Frontal cortex (tissue), 4 donors: ENCODE measurements around the gene GINS1. TPM values are rescaled to one million over a fixed set of nuclear protein-coding genes. Genes with fewer than 3 reads are reported as not detected.
"Not testable (repeated sequence)": the region's sequence is repeated elsewhere in the genome, so short reads cannot be mapped to it uniquely, and the experiment has no call there.

Source experiments
- DNase-seq, 2 donors: peaks; one replicate each; pipeline ENCODE4 v3.0.0; 2012; ENCODE audit warnings: low spot score in 2 of 2
- FAIRE-seq: peaks from 2 replicates; lab custom pipeline; 2012; peaks lifted over from hg19 to GRCh38; lab: Jason Lieb, UNC
- total RNA-seq: library from RNA; depleted of rRNA; stranded (reverse); fragments of >200 nt; gene quantifications from one replicate; pipeline ENCODE4 v1.2.3, GENCODE V29; 2014
- donor health status: control.
- donor health status: control.
- donor health status: control.

GINS1 gene
- total RNA-seq, 1 donor from 2014 or later = 9.8 TPM

- FAIRE-seq = no peak
- DNase-seq = peak; percentile 14 to 33
These were observed 18.0 kb upstream of the GINS1 start for GRCh38 chr20:25389401-25389857.

DNA sequence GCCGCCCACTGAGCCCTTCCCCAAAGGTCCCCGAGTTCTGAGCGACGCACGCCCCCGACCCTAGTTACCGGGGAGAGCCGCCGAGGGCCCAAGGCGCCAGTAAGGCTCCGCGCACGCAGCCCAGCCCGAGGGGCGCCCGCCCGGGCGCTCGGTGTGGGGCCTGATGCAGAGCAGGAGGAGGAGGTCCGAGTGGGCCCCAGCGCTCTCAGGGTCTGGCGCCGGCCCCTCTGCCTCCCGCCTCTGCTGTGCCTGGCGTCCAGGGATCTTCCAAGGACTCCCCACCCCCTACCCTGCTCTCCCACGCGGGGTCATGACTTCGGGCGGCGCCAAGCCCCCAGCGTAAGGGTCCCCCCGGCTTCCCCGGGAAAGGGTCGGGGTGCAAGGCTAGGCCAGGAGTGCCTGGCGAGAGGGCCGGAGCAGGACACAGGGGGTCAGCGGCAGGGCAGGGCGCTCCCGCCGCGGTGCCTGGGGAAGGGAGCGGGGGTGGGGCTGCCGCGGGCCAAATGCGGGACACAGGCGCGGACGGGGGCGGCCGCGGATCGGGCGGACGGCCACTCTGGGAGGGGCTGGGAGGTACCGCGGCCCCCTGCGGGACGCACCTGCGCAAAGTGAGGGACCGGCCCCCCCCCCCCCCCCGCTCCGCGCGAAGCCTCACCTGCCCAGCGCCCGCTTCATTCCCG, 17.5 kb upstream of the GINS1 start:
- DNase-seq (peak; percentile 59 to 62), FAIRE-seq (no peak)

GRCh38 chr20:25390538-25391528, 16.6 kb upstream of the GINS1 start, which contains the start of gene ABHD12:
Gene ABHD12, minus strand, starts transcription at chr20:25390835. Its CDS starts 132 bp downstream, at chr20:25390703.
- DNase-seq (peak; percentile 95 to 96), FAIRE-seq (no peak)

DNA sequence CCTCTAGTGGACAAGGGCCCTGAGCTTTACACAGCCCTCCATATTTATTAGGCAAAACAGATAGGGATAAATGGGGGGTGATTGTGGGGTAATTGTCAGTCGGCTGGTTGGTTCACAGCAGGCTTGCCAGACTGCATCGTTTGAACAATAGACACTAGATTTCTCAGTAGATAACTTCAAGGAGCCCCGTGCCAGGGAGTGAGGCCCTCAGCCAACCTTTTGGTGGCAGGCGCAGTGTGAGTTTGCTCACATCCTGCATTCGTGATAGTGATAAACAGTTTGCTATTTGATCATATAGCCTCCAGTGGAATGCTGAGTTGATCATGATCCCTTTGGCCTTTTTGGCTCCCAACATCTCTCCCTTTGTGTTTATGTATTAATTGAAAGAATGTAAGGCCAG, 13.2 kb upstream of the GINS1 start:
- no peak for DNase-seq
- no peak for FAIRE-seq

DNA sequence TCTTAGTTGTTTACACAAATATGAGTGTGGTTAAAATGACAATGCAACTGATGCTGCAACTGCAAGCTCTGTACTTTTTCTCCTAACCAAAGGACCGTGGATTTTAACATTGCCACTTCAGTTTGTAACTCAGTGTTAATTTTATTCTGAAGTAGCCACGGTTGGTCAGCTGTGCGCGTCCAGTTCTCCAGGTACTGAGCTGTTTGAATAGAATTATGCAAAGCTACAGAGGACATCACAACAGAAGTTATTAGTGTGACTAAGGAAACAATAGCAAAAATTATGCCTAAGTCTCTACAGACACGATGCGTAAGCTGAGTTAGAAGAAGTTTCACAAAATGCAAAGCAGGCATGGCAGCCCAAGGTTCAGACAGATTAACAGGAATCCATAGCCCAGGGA, 12.5 kb upstream of the GINS1 start:
- DNase-seq (no peak), FAIRE-seq (no peak)

- DNase-seq (no peak), FAIRE-seq (no peak)
These were observed 10.4 kb upstream of the GINS1 start for GRCh38 chr20:25397096-25397495.

DNA sequence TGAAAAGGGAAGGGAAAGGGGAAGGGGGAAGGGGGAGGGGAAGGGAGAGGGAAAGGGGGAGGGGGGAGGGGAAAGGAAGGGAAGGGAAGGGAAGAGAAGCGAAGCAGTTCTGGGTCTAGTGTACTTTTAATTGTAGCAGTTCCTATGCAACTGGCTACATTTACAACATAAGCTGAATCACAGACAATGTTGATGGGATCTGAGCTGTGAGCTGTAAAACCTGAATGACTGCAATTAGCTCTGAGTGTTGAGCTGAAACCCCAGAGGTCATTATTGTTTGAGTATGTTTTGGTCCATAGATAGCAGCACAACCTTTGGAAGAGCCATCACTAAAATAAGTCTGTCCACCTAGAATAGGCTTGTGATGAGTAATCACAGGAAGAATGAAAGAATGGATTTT, 9.7 kb upstream of the GINS1 start:
- DNase-seq (no peak), FAIRE-seq (no peak)

DNA sequence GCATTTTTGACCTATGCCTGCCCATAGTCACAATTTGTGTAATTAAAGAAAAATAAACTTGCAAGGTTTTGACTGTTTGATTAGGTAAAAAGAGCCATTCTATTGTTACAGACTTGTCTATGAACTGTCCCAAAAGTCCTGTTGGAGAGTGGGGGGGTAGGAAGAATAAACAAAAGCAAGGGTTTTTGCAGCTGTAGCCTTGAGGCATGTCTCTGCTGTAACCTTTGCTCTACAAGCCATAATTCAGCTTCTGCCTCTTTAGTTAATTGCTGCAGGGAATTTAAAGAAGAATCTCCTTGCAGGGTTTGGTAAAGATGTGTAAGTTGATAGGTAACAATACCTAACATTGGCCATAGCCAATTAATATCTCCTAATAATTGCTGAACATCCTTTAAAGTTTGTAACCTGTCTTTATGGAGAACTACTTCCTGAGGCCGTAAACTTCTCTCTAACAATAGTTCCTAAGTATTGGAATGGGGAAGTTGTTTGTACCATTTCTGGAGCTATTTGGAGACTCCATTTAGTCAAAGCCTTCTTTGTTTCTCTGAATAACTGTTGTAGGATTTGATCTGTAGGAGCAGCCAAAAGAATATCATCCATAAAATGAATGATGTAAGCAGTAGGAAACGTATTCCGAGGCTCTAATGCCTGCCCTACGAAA, 9.0 kb upstream of the GINS1 start:
- no peak for DNase-seq
- FAIRE-seq = no peak

DNA sequence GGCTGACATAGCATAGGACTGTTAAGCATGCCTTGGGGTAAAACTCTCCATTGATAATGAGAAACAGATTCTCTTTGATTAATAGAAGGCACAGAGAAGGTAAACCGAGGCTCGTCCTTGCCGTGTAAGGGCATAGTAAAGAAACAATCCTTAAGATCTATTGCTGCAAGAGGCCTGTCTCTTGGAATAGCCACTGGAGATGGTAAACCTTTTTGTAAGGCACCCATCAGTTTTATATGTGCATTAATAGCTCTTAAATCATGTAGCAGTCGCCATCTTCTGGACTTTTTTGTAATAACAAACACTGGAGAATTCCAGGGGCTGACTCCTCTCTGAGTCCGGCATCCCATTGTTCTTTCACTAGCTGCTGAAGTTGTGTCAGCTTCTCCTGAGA, 8.4 kb upstream of the GINS1 start:
- FAIRE-seq (no peak), DNase-seq (peak; percentile 41 to 53)

DNA sequence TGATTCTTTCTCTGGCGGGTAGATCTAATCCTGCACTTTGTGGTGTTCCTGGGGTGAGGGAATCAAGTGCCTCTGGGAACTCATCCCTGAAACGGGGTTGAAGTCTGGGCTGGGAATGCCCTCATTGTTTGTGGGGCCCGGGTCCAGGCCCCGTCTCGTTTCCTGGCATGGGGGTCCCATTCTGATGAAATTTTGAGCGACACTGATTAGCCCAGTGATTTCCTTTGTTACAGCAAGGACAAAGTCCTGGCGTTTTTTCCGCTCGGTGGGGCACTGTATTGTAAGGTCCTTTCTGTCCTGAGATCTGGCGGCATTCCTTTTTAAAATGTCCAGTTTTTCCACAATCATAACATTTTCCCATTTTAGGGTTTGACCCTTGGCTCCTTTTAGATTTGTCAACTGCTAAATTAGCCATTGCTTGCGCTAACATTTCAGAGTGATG, 7.2 kb upstream of the GINS1 start:
- not testable (repeated sequence) for FAIRE-seq, DNase-seq

- FAIRE-seq (no peak), DNase-seq (no peak)
These were observed 4.9 kb upstream of the GINS1 start for GRCh38 chr20:25402583-25402982.

DNA sequence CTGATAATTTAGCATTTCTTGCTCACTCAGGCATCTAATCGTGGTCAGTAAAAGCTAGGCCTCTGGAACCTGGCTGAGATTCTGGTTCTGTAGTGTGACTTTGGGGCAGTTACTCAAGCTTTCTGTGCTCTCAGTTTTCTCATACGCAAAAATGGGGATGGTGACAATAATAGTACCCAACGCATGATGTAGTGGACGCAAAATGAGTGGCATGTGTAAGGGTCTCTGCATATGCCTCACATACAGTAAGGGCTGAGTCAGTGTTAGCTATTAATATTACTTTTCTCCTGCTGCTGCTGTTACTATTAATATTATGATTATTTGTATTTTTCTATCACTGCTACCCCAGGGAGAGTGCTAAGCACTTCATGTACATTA, 686 bp downstream of the GINS1 start:
- FAIRE-seq = no peak
- no peak for DNase-seq

DNA sequence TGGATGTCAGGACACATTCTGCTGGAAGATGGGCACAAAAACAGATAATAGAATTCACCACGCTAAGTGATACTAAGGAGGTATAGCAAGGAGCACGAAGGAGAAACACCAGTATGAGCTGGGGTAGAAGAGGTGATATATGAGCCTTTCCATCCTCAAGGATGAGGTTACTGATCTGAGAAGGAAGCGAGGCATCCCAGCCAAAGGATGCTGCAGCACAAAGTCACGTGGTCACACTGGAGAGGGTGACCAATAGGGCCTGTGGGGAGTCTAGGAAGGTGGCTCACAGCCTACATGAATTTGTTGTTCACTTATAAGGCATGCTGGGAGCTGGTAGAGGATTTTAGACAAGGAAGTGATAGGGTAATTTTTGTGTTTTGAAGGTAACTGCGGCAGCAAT, 1.4 kb downstream of the GINS1 start:
- DNase-seq (no peak), FAIRE-seq (no peak)

DNA sequence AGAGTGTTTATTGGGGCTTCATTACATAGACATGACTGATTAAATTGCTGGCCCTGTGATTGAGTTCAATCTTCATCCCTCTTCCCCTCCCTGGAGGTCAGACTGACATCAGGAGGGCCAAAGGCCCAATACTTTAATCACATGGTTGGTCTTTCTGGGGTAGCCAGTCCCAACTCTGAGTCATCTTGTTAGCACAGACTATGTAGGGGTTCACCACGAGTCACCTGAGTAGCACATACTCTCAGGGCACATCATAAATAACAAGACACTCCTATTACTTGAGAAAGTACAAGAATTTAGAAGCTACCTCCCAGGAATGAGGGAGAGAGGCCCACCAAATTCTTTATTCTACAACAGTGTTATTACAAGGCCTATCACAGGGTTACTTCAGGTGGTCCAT, 11.3 kb downstream of the GINS1 start:
- FAIRE-seq = no peak
- DNase-seq = no peak

DNA sequence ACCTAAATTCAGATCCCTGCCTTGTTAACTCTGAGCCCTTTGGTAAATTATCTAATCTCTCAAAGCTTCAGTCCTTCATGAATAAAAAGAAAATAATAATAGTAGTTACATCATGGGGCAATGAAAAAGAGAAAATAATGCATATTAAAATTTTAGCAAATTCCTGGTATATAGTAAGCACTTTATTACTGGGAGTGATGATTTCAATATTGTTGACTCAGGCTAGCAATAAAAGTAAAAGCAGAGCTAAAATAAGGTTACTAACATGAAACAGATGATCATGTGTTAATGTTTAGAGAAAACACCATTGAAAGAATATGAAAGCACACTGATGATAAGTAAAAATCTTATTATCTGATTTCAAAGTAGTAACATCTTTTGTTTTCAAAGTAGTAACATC, 13.6 kb downstream of the GINS1 start:
- no peak for FAIRE-seq
- no peak for DNase-seq

- no peak for FAIRE-seq
These were observed 14.6 kb downstream of the GINS1 start for GRCh38 chr20:25422032-25422431.

GRCh38 chr20:25424536-25424935, 17.1 kb downstream of the GINS1 start:
- DNase-seq (no peak), FAIRE-seq (no peak)

More at GRCh38 chr20:25422032-25422431, 14.6 kb downstream of the GINS1 start:
- no peak for DNase-seq

GRCh38 chr20:25437153-25437581, 29.7 kb downstream of the GINS1 start:
- FAIRE-seq (no peak), DNase-seq (no peak)

DNA sequence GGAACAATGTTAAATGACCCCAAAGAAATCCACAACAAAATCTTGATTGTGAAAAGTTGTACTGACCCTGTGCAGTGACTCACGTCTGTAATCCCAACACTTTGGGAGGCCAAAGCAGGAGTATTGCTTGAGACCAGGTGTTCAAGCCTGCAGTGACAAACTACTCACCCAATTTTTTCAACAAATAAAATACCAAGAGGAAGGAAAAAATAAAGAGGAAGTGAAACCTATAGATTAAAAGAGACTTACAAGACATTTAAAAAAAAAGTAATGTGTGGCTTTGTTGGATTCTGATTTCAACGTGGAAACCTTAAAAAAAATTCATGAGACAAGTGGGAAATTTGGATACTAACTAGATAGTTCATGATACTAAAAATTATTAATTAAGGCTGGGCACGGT, 31.9 kb downstream of the GINS1 start:
- FAIRE-seq (no peak), DNase-seq (no peak)

DNA sequence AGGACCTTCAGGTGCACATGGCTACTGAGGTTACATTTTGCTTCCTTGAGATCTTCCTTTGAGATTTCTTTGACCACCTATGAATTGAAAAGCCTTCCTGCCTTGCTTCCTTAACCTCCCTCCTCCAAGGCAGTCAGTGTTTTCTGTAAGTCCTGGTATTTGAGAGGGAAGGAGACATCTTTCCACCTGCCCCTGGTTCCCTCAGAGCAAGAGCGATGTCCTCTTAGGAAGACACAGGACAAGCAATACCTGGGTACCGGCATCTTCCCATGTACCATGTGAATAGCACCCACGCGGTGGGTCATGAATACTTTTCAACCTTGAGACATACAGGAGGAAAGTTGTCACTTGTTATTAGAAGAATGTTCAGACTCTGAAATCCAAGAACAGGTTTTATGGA, 37.1 kb downstream of the GINS1 start:
- FAIRE-seq = no peak
- DNase-seq = no peak
